IMR-90 (cell line): ENCODE measurements around the gene WNT8B. TPM values are rescaled to one million over a fixed set of nuclear protein-coding genes. Genes with fewer than 3 reads are reported as not detected.

Source experiments
- ATAC-seq: fragments of 200-7000 bp; cut with Tn5 transposase; 2 replicates; pipeline ENCODE4 v1.9.1; 2020; ENCODE audit warnings: low read depth, mild to moderate bottlenecking, moderate library complexity
- BruUV-seq: library from RNA; stranded (reverse); fragments of 400-500 nt; replicated peaks from 2 replicates; lab custom pipeline; 2021; lab: Mats Ljungman, UMichigan
- CTCF ChIA-PET: fragments of 300-600 bp; formaldehyde crosslinking; extraction: SDS; loops from one replicate; lab custom pipeline; 2021; ENCODE audit warnings: antibody characterized with exemption; lab: Yijun Ruan, JAX
- POLR2A ChIA-PET: fragments of 300-600 bp; sonication (Branson Sonifier 250); formaldehyde crosslinking; loops from one replicate; lab custom pipeline; 2022; ENCODE audit warnings: antibody characterized with exemption; ENCODE audit not compliant: unreplicated experiment; lab: Charles Lee
- DNase-seq: peaks from one replicate; pipeline ENCODE4 v3.0.0; 2013
- H2AFZ ChIP-seq: replicated peaks from 2 replicates; pipeline ENCODE3; 2013; ENCODE audit warnings: low read length, mild to moderate bottlenecking; ENCODE audit not compliant: poor library complexity
- H2AK5ac ChIP-seq: 2 replicates; pipeline ENCODE4 v1.6.1; 2013; ENCODE audit warnings: low read depth, low read length, inconsistent platforms
- H2AK9ac ChIP-seq: replicated peaks from 2 replicates; pipeline ENCODE3; 2013; ENCODE audit warnings: mild to moderate bottlenecking, low read depth, low read length, moderate library complexity; ENCODE audit not compliant: poor library complexity
- H2BK120ac ChIP-seq: 2 replicates; pipeline ENCODE4 v1.6.1; 2013; ENCODE audit warnings: low read depth, low read length, inconsistent platforms
- H2BK15ac ChIP-seq: 3 replicates; pipeline ENCODE4 v1.6.1; 2013; ENCODE audit warnings: low read depth, low read length, inconsistent platforms
- H2BK20ac ChIP-seq: 2 replicates; pipeline ENCODE4 v1.6.1; 2013; ENCODE audit warnings: low read depth, mild to moderate bottlenecking, inconsistent platforms, low read length, moderate library complexity
- H2BK5ac ChIP-seq: 2 replicates; pipeline ENCODE4 v1.6.1; 2013; ENCODE audit warnings: mild to moderate bottlenecking, low read depth, low read length, inconsistent platforms; ENCODE audit not compliant: poor library complexity, severe bottlenecking
- H3K14ac ChIP-seq: replicated peaks from 2 replicates; pipeline ENCODE4 v1.6.1; 2013; ENCODE audit warnings: low read depth, low read length, inconsistent platforms
- H3K18ac ChIP-seq: 2 replicates; pipeline ENCODE4 v1.6.1; 2013; ENCODE audit warnings: low read depth, low read length, control low read depth
- H3K23ac ChIP-seq: 2 replicates; pipeline ENCODE4 v1.6.1; 2013; ENCODE audit warnings: low read depth, low read length, inconsistent platforms
- H3K27ac ChIP-seq: 2 replicates; pipeline ENCODE4 v1.5.1; 2013; ENCODE audit warnings: mild to moderate bottlenecking, control low read depth, low read length; ENCODE audit not compliant: insufficient read depth
- H3K27me3 ChIP-seq: 2 replicates; pipeline ENCODE4 v1.6.1; 2013; ENCODE audit warnings: low read length; ENCODE audit not compliant: control insufficient read depth, insufficient read depth
- H3K36me3 ChIP-seq: 2 replicates; pipeline ENCODE4 v1.6.1; 2013; ENCODE audit warnings: low read length, mixed read lengths; ENCODE audit not compliant: control insufficient read depth, insufficient read depth
- H3K4ac ChIP-seq: 2 replicates; pipeline ENCODE4 v1.6.1; 2013; ENCODE audit warnings: low read depth, low read length, inconsistent platforms
- H3K4me1 ChIP-seq: 2 replicates; pipeline ENCODE4 v1.6.1; 2013; ENCODE audit warnings: low read length, mixed read lengths; ENCODE audit not compliant: control insufficient read depth, insufficient read depth
- H3K4me2 ChIP-seq: 2 replicates; pipeline ENCODE4 v1.6.1; 2013; ENCODE audit warnings: low read depth, mild to moderate bottlenecking, control low read depth, low read length, moderate library complexity
- H3K4me3 ChIP-seq: 2 replicates; pipeline ENCODE4 v1.5.1; 2013; ENCODE audit warnings: low read depth, mild to moderate bottlenecking, control low read depth, low read length, moderate library complexity; ENCODE audit not compliant: insufficient read depth
- H3K56ac ChIP-seq: 2 replicates; pipeline ENCODE4 v1.6.1; 2013; ENCODE audit warnings: low read length, inconsistent platforms; ENCODE audit not compliant: insufficient read depth; ENCODE audit errors: extremely low read depth
- H3K79me1 ChIP-seq, 2 experiments: 2 replicates each; pipeline ENCODE4 v1.6.1; 2013; ENCODE audit warnings: low read length in 2 of 2, inconsistent platforms in 1 of 2, low read depth in 1 of 2
- H3K9ac ChIP-seq: 2 replicates; pipeline ENCODE4 v1.6.1; 2013; ENCODE audit warnings: low read depth, low read length, control low read depth
- H3K9me1 ChIP-seq: 2 replicates; pipeline ENCODE4 v1.6.1; 2013; ENCODE audit warnings: low read length, inconsistent platforms; ENCODE audit not compliant: insufficient read depth
- H3K9me3 ChIP-seq: 2 replicates; pipeline ENCODE4 v1.6.1; 2013; ENCODE audit warnings: low read length; ENCODE audit not compliant: control insufficient read depth, insufficient read depth
- H4K20me1 ChIP-seq: 2 replicates; pipeline ENCODE4 v1.6.1; 2013; ENCODE audit warnings: low read length, inconsistent platforms; ENCODE audit not compliant: insufficient read depth
- H4K5ac ChIP-seq: 2 replicates; pipeline ENCODE4 v1.6.1; 2013; ENCODE audit warnings: mild to moderate bottlenecking, low read depth, low read length, control low read depth
- H4K8ac ChIP-seq, 2 experiments: 2 replicates each; pipeline ENCODE4 v1.6.1; 2013; ENCODE audit warnings: low read depth in 2 of 2, low read length in 2 of 2, control low read depth in 1 of 2, inconsistent platforms in 1 of 2
- H4K91ac ChIP-seq: 2 replicates; pipeline ENCODE4 v1.6.1; 2013; ENCODE audit warnings: low read depth, low read length, inconsistent platforms; ENCODE audit not compliant: insufficient read depth
- CEBPB ChIP-seq: IDR thresholded peaks from 2 replicates; pipeline ENCODE4 v1.6.1; 2012; ENCODE audit warnings: low read depth, low read length, improper control_type of control experiment
- FOS ChIP-seq: fragments of 150-350 bp; IDR thresholded peaks from 2 replicates; pipeline ENCODE4 v1.6.1; 2016; ENCODE audit warnings: low read depth, low read length
- MXI1 ChIP-seq: IDR thresholded peaks from 2 replicates; pipeline ENCODE4 v1.6.1; 2012; ENCODE audit warnings: low read depth, mild to moderate bottlenecking, low read length, moderate library complexity, borderline replicate concordance
- SMC3 ChIP-seq: fragments of 150-350 bp; IDR thresholded peaks from 2 replicates; pipeline ENCODE4 v1.6.1; 2016; ENCODE audit warnings: low read depth, mild to moderate bottlenecking, antibody characterized with exemption, low read length, moderate library complexity
- WGBS, 2 experiments: methylation state at CpG; one replicate each; pipeline versions ENCODE4 v1.1.5 to v1.1.7; 2013; ENCODE audit warnings: missing lambda C conversion rate in 2 of 2; ENCODE audit not compliant: insufficient read length in 1 of 2; ENCODE audit errors: extremely low coverage in 2 of 2; 5-methylcytosine and 5-hydroxymethylcytosine counted together
- dilution Hi-C: fragments of 300-500 bp; cut with HindIII; formaldehyde crosslinking; loops from one replicate; pipeline ENCODE4 v1.14.3; 2018; ENCODE audit warnings: low sequenced_read_pairs; ENCODE audit not compliant: unreplicated experiment
- in situ Hi-C: fragments of 300-500 bp; cut with MboI; formaldehyde crosslinking; loops from 3 replicates; pipeline ENCODE4 v1.14.3; 2019; ENCODE audit warnings: low sequenced_read_pairs, inconsistent platforms, mixed read lengths
- intact Hi-C: fragments of 100-400 bp; cut with micrococcal nuclease; formaldehyde crosslinking; loops from 2 replicates; pipeline ENCODE4 v1.10.0; 2022
- polyA plus RNA-seq, 3 experiments: library from polyadenylated mRNA; depleted of rRNA; stranded (reverse); fragments of >200 nt; gene quantifications; 2 replicates each; pipeline ENCODE4 v1.2.3, GENCODE V29; 2012; ENCODE audit warnings: low replicate concordance in 1 of 3
- total RNA-seq: library from RNA; depleted of rRNA; stranded (reverse); fragments of >200 nt; gene quantifications from 2 replicates; pipeline ENCODE4 v1.2.3, GENCODE V29; 2012
- TF ChIP-seq, protein P1 (sequence below): fragments of 150-350 bp; IDR thresholded peaks from 2 replicates; pipeline ENCODE4 v1.6.1; 2016; ENCODE audit warnings: low read depth, mild to moderate bottlenecking, low read length, moderate library complexity, borderline replicate concordance

WNT8B gene
- total and polyA plus RNA-seq, 2 of the 4 experiments (the other 2 are of a cell fraction) = 0.03 TPM; not detected in 1

DNA sequence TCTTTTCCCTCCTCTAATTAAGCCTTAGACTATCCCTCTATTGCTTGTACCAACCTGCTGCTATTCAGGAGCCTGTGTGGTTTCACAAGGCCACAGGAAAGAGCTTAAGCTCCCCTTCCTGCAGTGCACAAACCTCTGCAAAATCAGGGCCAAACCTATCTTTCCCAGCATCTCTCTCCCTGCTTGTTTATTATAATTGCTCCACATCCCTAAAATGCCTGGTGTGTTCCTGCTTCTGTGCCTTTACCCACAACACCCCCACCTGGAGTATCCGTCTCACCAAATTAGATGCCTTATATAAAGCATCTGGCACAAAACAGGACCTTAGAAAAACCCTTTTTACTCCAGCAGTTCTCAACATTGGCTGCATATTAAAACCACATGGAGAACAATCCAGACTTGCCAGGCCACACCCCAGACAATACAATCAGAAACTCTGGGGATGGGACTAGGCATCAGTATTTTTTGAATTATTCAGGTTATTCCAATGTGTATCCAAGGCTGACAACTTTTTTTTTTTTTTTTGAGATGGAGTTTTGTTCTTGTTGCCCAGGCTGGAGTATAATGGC is 40.2 kb downstream of the WNT8B start:
- no peak overlapping the region for H3K14ac ChIP-seq
- in situ Hi-C loops (no loop called here), dilution Hi-C loops (no loop called here), intact Hi-C loops (loop anchor here (10.0 kb wide), 1 partner anchor 198 kb away; no protein-coding TSS in a partner anchor)
- ChIA-PET CTCF (no interaction called here), POLR2A (no interaction called here)
- H3K9me1 ChIP-seq = peaks cover 5% of the 10 kb centered on the region; the same call in 1 of the 2 replicates
- H2BK20ac ChIP-seq = no peak overlapping the region
- H3K9ac ChIP-seq = no peak overlapping the region
- no peaks in the 10 kb centered on the region for H3K79me1 ChIP-seq
- H2BK120ac ChIP-seq = no peak overlapping the region
- H3K4me1 ChIP-seq = peaks cover 1% of the 10 kb centered on the region; the same call in 1 of the 2 replicates
- H3K4me2 ChIP-seq = no peak overlapping the region
- H3K27me3 ChIP-seq = no peaks in the 10 kb centered on the region
- H3K56ac ChIP-seq = no peak overlapping the region
- no peak overlapping the region for H2AK5ac ChIP-seq
- H3K4me3 ChIP-seq = no peak overlapping the region
- H2AK9ac ChIP-seq = no peak overlapping the region
- DNase-seq = no peak
- H4K8ac ChIP-seq = no peak overlapping the region
- H3K9me3 ChIP-seq = no peaks in the 10 kb centered on the region
- H3K36me3 ChIP-seq = peaks cover 14% of the 10 kb centered on the region
- H3K4ac ChIP-seq = no peak overlapping the region
- no peak overlapping the region for H2AFZ ChIP-seq
- H3K23ac ChIP-seq = no peak overlapping the region
- no peak overlapping the region for H3K18ac ChIP-seq
- ATAC-seq = no peak
- no CpG with 5 or more reads among the region's 1 CpG for WGBS, 2 experiments
- no peak overlapping the region for H3K27ac ChIP-seq
- no peak overlapping the region for H2BK5ac ChIP-seq
- H4K20me1 ChIP-seq = no peaks in the 10 kb centered on the region
- BruUV-seq = no TSS peak
- H2BK15ac ChIP-seq = no peak overlapping the region
- H4K91ac ChIP-seq = no peak overlapping the region
- TF ChIP-seq, protein P1, sequence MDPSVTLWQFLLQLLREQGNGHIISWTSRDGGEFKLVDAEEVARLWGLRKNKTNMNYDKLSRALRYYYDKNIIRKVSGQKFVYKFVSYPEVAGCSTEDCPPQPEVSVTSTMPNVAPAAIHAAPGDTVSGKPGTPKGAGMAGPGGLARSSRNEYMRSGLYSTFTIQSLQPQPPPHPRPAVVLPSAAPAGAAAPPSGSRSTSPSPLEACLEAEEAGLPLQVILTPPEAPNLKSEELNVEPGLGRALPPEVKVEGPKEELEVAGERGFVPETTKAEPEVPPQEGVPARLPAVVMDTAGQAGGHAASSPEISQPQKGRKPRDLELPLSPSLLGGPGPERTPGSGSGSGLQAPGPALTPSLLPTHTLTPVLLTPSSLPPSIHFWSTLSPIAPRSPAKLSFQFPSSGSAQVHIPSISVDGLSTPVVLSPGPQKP = no peak
- TF ChIP-seq CEBPB (no peak), SMC3 (no peak), MXI1 (no peak), FOS (no peak)
- no peak overlapping the region for H4K5ac ChIP-seq
